ENCODE measurements around the gene TNFRSF12A. TPM values are rescaled to one million over a fixed set of nuclear protein-coding genes. Genes with fewer than 3 reads are reported as not detected.
A peak's percentile ranks its signal among the peaks of the same experiment; 100 is the strongest.

The TNFRSF12A gene
- total and polyA plus RNA-seq, 2 of the 13 experiments (the other 11 are each of a cell fraction or from before 2014, with no cell fraction given), result 61.9 to 66.0 TPM

DNA sequence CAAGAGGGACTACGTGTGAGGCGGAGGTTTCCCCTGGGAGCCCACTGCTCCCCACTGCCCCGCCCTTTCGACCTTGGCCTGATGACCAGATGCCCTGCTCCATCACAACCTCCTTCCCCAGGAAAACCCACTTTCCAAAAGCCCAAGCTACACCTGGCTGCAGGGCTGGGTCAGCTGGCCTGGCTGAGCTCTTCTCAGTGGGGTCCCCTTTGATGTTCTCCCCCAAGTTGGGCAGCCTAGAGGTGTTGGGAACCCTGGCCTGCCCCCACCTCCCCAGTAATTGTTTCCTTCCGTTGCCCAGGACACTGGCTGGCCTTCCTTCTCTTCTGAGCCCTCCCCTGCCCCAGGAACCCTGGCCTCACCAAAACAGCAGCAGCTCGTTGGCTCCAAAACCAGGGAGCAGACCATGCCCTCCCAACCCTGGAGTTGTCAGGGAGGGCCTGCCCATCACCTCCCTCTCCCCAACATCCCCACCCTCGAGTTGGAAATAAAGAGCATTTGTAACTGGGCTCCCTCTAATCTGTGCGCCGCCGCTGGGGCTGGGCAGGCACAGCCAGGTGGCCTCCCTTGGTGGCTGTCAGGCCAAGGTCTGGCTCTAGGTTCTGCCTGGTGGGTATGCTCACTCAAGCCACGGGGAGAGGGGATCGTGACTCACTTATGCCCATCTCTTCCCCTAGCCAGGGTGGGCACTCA lies 6.0 kb upstream of the TNFRSF12A start:
- peak; percentile 28 for ATAC-seq
- in situ Hi-C loops (cut with HindIII; ENCODE audit: extremely low pct_ligation_motif_present, low pct_unique_long_range_greater_than_20kb), result no loop called here

More for the DNA sequence above, 6.0 kb upstream of the TNFRSF12A start:
- Histone ChIP-seq H3K9ac (ENCODE audit: insufficient read depth, low read depth, low read length) (no peak overlapping the region), H3K4me1 (ENCODE audit: insufficient read depth, low read length) (peaks cover 97% of the 10 kb centered on the region), H3K9me3 (ENCODE audit: low read length) (no peaks in the 10 kb centered on the region), H3K4me2 (ENCODE audit: low read depth, low read length) (peak overlapping the region; percentile 55), H4K20me1 (ENCODE audit: insufficient read depth, low read length) (no peaks in the 10 kb centered on the region), H3K27ac (ENCODE audit: extremely low read length, insufficient read depth, low read length) (no peak overlapping the region), H3K79me2 (ENCODE audit: insufficient read depth, low read length) (no peaks in the 10 kb centered on the region), H2AFZ (ENCODE audit: low read length) (no peak overlapping the region), H3K27me3 (ENCODE audit: control insufficient read depth in 1 of 2, insufficient read depth in 2 of 2, low read length in 2 of 2) (peaks cover 7 to 22% of the 10 kb centered on the region in 2 experiments; a peak in 4 of 5 replicates), H3K4me3 (replicated peaks in 1 of 3; ENCODE audit: insufficient read depth in 1 of 3, low read depth in 2 of 3, low read length in 3 of 3) (peak overlapping the region in 1 of 3 experiments; percentile 40; a peak in 1 of 6 replicates), H3K36me3 (replicated peaks in 1 of 2; ENCODE audit: control insufficient read depth in 1 of 2, insufficient read depth in 2 of 2, low read length in 2 of 2) (no peaks in the 10 kb centered on the region)
- intact Hi-C loops (cut with micrococcal nuclease; ENCODE audit: unreplicated experiment), result no loop called here
- ChIA-PET CTCF (ENCODE audit: low intra/inter-chr PET ratio, low total read pairs) (no interaction called here), POLR2A (interaction anchor here (14.2 to 18.8 kb wide), 2 partner anchors 5 to 9 kb away, joined by 750 read pairs; partner anchors contain the start of genes CLDN6, CLDN9, HCFC1R1 and THOC6)
- no peak for DNase-seq (ENCODE audit: low spot score)
- 13% methylated on average over 9 of the region's 12 CpGs for WGBS (ENCODE audit: low lambda C conversion rate)
- TF ChIP-seq FOXJ3 (CRISPR knock-in tag; IDR thresholded peaks at IDR 0.05; ENCODE audit: borderline replicate concordance) (no peak), NKX3-1 (CRISPR knock-in tag; IDR thresholded peaks at IDR 0.05) (no peak), ZBTB7B (CRISPR knock-in tag; IDR thresholded peaks at IDR 0.05) (peak; percentile 5; the same call in 1 of the 2 replicates), KLF12 (CRISPR knock-in tag; IDR thresholded peaks at IDR 0.05; ENCODE audit: borderline replicate concordance) (peak; percentile 26; the same call in 1 of the 2 replicates), GATAD2A (CRISPR knock-in tag; IDR thresholded peaks at IDR 0.05) (no peak), NR2F6 (IDR thresholded peaks at IDR 0.05) (no peak), NR2F6 (CRISPR knock-in tag; IDR thresholded peaks at IDR 0.05) (0 out of 2 replicates have a peak, but pooled peaks have one; percentile 18), RARA (CRISPR knock-in tag; IDR thresholded peaks at IDR 0.05) (0 out of 2 replicates have a peak, but pooled peaks have one; percentile 9), ZNF354B (CRISPR knock-in tag; IDR thresholded peaks at IDR 0.05) (0 out of 2 replicates have a peak, but pooled peaks have one; percentile 23), HNRNPLL (IDR thresholded peaks at IDR 0.05; ENCODE audit: low read depth, low read length, poor library complexity, severe bottlenecking) (peak; percentile 16), RBFOX2 (IDR thresholded peaks at IDR 0.05; ENCODE audit: low read depth, low read length) (no peak), ZNF800 (CRISPR knock-in tag; IDR thresholded peaks at IDR 0.05) (0 out of 2 replicates have a peak, but pooled peaks have one; percentile 24)
- TF ChIP-seq, protein P1, sequence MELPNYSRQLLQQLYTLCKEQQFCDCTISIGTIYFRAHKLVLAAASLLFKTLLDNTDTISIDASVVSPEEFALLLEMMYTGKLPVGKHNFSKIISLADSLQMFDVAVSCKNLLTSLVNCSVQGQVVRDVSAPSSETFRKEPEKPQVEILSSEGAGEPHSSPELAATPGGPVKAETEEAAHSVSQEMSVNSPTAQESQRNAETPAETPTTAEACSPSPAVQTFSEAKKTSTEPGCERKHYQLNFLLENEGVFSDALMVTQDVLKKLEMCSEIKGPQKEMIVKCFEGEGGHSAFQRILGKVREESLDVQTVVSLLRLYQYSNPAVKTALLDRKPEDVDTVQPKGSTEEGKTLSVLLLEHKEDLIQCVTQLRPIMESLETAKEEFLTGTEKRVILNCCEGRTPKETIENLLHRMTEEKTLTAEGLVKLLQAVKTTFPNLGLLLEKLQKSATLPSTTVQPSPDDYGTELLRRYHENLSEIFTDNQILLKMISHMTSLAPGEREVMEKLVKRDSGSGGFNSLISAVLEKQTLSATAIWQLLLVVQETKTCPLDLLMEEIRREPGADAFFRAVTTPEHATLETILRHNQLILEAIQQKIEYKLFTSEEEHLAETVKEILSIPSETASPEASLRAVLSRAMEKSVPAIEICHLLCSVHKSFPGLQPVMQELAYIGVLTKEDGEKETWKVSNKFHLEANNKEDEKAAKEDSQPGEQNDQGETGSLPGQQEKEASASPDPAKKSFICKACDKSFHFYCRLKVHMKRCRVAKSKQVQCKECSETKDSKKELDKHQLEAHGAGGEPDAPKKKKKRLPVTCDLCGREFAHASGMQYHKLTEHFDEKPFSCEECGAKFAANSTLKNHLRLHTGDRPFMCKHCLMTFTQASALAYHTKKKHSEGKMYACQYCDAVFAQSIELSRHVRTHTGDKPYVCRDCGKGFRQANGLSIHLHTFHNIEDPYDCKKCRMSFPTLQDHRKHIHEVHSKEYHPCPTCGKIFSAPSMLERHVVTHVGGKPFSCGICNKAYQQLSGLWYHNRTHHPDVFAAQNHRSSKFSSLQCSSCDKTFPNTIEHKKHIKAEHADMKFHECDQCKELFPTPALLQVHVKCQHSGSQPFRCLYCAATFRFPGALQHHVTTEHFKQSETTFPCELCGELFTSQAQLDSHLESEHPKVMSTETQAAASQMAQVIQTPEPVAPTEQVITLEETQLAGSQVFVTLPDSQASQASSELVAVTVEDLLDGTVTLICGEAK (IDR thresholded peaks at IDR 0.05), result no peak
- TF ChIP-seq, protein P1 (CRISPR knock-in tag; IDR thresholded peaks at IDR 0.05), result 0 out of 2 replicates have a peak, but pooled peaks have one; percentile 18
- BruUV-seq (replicated peaks), result no TSS peak
- no peak for FAIRE-seq

All from HepG2 (cell line).